Skeletal muscle tissue (tissue), 5 donors: ENCODE results near the gene IL32. TPM values are rescaled to one million over a fixed set of nuclear protein-coding genes. Genes with fewer than 3 reads are reported as not detected.

Experiments used
- H3K27ac ChIP-seq: one replicate; pipeline ENCODE4 v1.7.0; 2013; ENCODE audit warnings: mild to moderate bottlenecking, low read depth, low read length, inconsistent platforms
- H3K27me3 ChIP-seq, 3 donors: one replicate each; pipeline ENCODE4 v1.7.0; 2013; ENCODE audit warnings: low read length in 3 of 3; ENCODE audit not compliant: control insufficient read depth in 3 of 3, insufficient read depth in 3 of 3
- H3K36me3 ChIP-seq, 3 donors: one replicate each; pipeline ENCODE4 v1.7.0; 2013; ENCODE audit warnings: low read length in 3 of 3; ENCODE audit not compliant: control insufficient read depth in 3 of 3, insufficient read depth in 3 of 3
- H3K4me1 ChIP-seq, 3 donors: one replicate each; pipeline ENCODE4 v1.7.0; 2013; ENCODE audit warnings: low read length in 3 of 3, mild to moderate bottlenecking in 3 of 3; ENCODE audit not compliant: control insufficient read depth in 3 of 3, insufficient read depth in 3 of 3
- H3K4me3 ChIP-seq, 3 donors: one replicate each; pipeline ENCODE4 v1.7.0; 2013; ENCODE audit warnings: low read length in 3 of 3
- H3K9ac ChIP-seq, 3 donors: one replicate each; pipeline ENCODE4 v1.7.0; 2013; ENCODE audit warnings: low read length in 3 of 3, mild to moderate bottlenecking in 3 of 3, moderate library complexity in 2 of 3, low read depth in 1 of 3
- H3K9me3 ChIP-seq, 3 donors: one replicate each; pipeline ENCODE4 v1.7.0; 2013; ENCODE audit warnings: low read length in 3 of 3; ENCODE audit not compliant: control insufficient read depth in 3 of 3
- small RNA-seq: library from RNA; depleted of rRNA; stranded (forward); fragments of <200 nt; gene quantifications from one replicate; pipeline ENCODE3, GENCODE V24; 2014
- total RNA-seq: library from RNA; depleted of rRNA; stranded (reverse); fragments of >200 nt; gene quantifications from one replicate; pipeline ENCODE4 v1.2.3, GENCODE V29; 2014
- donor health status: Osteomylitis.

IL32 gene
- total RNA-seq, 1 donor from 2014 or later = 25.1 TPM

GRCh38 chr16:3112881-3113574 lies 47.6 kb downstream of the IL32 start:
- peak overlapping the region; percentile 36 for H3K27ac ChIP-seq
- H3K36me3 ChIP-seq = peaks cover 16 to 28% (median 26%) of the 10 kb centered on the region in 3 donors
- H3K4me1 ChIP-seq = peaks cover 22 to 29% (median 24%) of the 10 kb centered on the region in 3 donors
- peak overlapping the region; percentile 82 for H3K4me3 ChIP-seq
- H3K9me3 ChIP-seq = no peaks in the 10 kb centered on the region
- peak overlapping the region; percentile 65 to 79 (median 76) for H3K9ac ChIP-seq
- H3K27me3 ChIP-seq = no peaks in the 10 kb centered on the region

- Histone ChIP-seq H3K27ac (no peak overlapping the region), H3K36me3 (peaks cover 16 to 28% (median 26%) of the 10 kb centered on the region in 3 donors), H3K4me3 (peak overlapping the region; percentile 82)
Observed at GRCh38 chr16:3113765-3114479, 48.5 kb downstream of the IL32 start.

GRCh38 chr16:3115003-3115402 lies 49.6 kb downstream of the IL32 start:
- H3K36me3 ChIP-seq = peaks cover 23 to 30% (median 27%) of the 10 kb centered on the region in 3 donors

More at GRCh38 chr16:3113765-3114479, 48.5 kb downstream of the IL32 start:
- H3K27me3 ChIP-seq = no peaks in the 10 kb centered on the region
- peaks cover 22 to 29% (median 24%) of the 10 kb centered on the region in 3 donors for H3K4me1 ChIP-seq
- peak overlapping the region in 2 of 3 donors; percentile 65 to 79 for H3K9ac ChIP-seq
- H3K9me3 ChIP-seq = no peaks in the 10 kb centered on the region

GRCh38 chr16:3115561-3115960 lies 50.1 kb downstream of the IL32 start:
- peaks cover 23 to 30% (median 27%) of the 10 kb centered on the region in 3 donors for H3K36me3 ChIP-seq
- no peaks in the 10 kb centered on the region for H3K9me3 ChIP-seq
- H3K27ac ChIP-seq = no peak overlapping the region
- H3K27me3 ChIP-seq = no peaks in the 10 kb centered on the region
- H3K9ac ChIP-seq = no peak overlapping the region
- peaks cover 22 to 29% (median 24%) of the 10 kb centered on the region in 3 donors for H3K4me1 ChIP-seq
- no peak overlapping the region for H3K4me3 ChIP-seq

More at GRCh38 chr16:3115003-3115402, 49.6 kb downstream of the IL32 start:
- Histone ChIP-seq H3K9ac (no peak overlapping the region), H3K27me3 (no peaks in the 10 kb centered on the region), H3K4me1 (peaks cover 22 to 29% (median 24%) of the 10 kb centered on the region in 3 donors), H3K4me3 (no peak overlapping the region), H3K27ac (no peak overlapping the region), H3K9me3 (no peaks in the 10 kb centered on the region)

GRCh38 chr16:3118204-3118790 lies 52.9 kb downstream of the IL32 start:
- H3K4me1 ChIP-seq = peaks cover 22 to 23% (median 22%) of the 10 kb centered on the region in 3 donors
- H3K36me3 ChIP-seq = peaks cover 23 to 32% (median 29%) of the 10 kb centered on the region in 3 donors
- H3K27me3 ChIP-seq = no peaks in the 10 kb centered on the region
- H3K4me3 ChIP-seq = no peak overlapping the region
- H3K9me3 ChIP-seq = no peaks in the 10 kb centered on the region
- H3K9ac ChIP-seq = no peak overlapping the region
- no peak overlapping the region for H3K27ac ChIP-seq

- H3K9me3 ChIP-seq = no peaks in the 10 kb centered on the region
- H3K27me3 ChIP-seq = no peaks in the 10 kb centered on the region
- peaks cover 21 to 23% (median 22%) of the 10 kb centered on the region in 3 donors for H3K4me1 ChIP-seq
- H3K9ac ChIP-seq = no peak overlapping the region
- peaks cover 23 to 32% (median 25%) of the 10 kb centered on the region in 3 donors for H3K36me3 ChIP-seq
- no peak overlapping the region for H3K27ac ChIP-seq
- H3K4me3 ChIP-seq = no peak overlapping the region
Observed at GRCh38 chr16:3118846-3119245, 53.4 kb downstream of the IL32 start.

Small RNA genes lying within 50 kb of the gene (small RNA-seq; reads per million reads assigned to genes)
- gene RNU1-22P = 0.30 reads per million, percentile 31 among the genes with 10 or more reads in this experiment

Other genes starting within 250 kb of the IL32 start
- gene PRSS21, start 248.4 kb upstream of the IL32 start, total RNA-seq = not detected
- 0.52 TPM for gene ZG16B, start 235.3 kb upstream of the IL32 start, total RNA-seq
- gene PRSS22, start 207.5 kb upstream of the IL32 start, total RNA-seq = not detected
- 10.4 TPM for gene FLYWCH2, start 182.4 kb upstream of the IL32 start, total RNA-seq
- 11.0 TPM for gene FLYWCH1, start 153.7 kb upstream of the IL32 start, total RNA-seq
- 1.6 TPM for gene KREMEN2, start 101.4 kb upstream of the IL32 start, total RNA-seq
- gene PAQR4, start 96.3 kb upstream of the IL32 start, total RNA-seq = 2.1 TPM
- gene PKMYT1, start 85.2 kb upstream of the IL32 start, total RNA-seq = 2.1 TPM
- gene CLDN9, start 52.7 kb upstream of the IL32 start, total RNA-seq = not detected
- gene CLDN6, start 47.5 kb upstream of the IL32 start, total RNA-seq = not detected
- gene TNFRSF12A, start 45.3 kb upstream of the IL32 start, total RNA-seq = 28.7 TPM
- 14.1 TPM for gene HCFC1R1, start 41.7 kb upstream of the IL32 start, total RNA-seq
- 15.7 TPM for gene THOC6, start 41.6 kb upstream of the IL32 start, total RNA-seq
- not detected for gene BICDL2, start 28.7 kb upstream of the IL32 start, total RNA-seq
- 0.52 TPM for gene MMP25, start 19.1 kb upstream of the IL32 start, total RNA-seq
- not detected for gene ZSCAN10, start 33.7 kb downstream of the IL32 start, total RNA-seq
- 7.3 TPM for gene ZNF205, start 46.9 kb downstream of the IL32 start, total RNA-seq
- gene ZNF213, start 69.4 kb downstream of the IL32 start, total RNA-seq = 4.2 TPM
- gene OR1F1, start 122.6 kb downstream of the IL32 start, total RNA-seq = not detected
- 9.4 TPM for gene ZNF200, start 169.5 kb downstream of the IL32 start, total RNA-seq
- 0.52 TPM for gene MEFV, start 191.0 kb downstream of the IL32 start, total RNA-seq
- 30.8 TPM for gene ZNF263, start 217.9 kb downstream of the IL32 start, total RNA-seq
- gene TIGD7, start 239.8 kb downstream of the IL32 start, total RNA-seq = 7.8 TPM
- 23.5 TPM for gene ZNF75A, start 239.9 kb downstream of the IL32 start, total RNA-seq